Astrocyte (in vitro differentiated cells and primary cell): Measurements from ENCODE around the gene CFTR.

Source experiments
- CTCF ChIP-seq: IDR thresholded peaks from 2 replicates; pipeline ENCODE4 v1.5.1; 2011; ENCODE audit warnings: low read depth, mild to moderate bottlenecking, inconsistent platforms, low read length, moderate library complexity; ENCODE audit not compliant: insufficient read depth
- EZH2 ChIP-seq: IDR thresholded peaks from 2 replicates; pipeline ENCODE4 v1.6.1; 2012; ENCODE audit warnings: mild to moderate bottlenecking, low read length, inconsistent platforms; ENCODE audit not compliant: insufficient read depth

- TF ChIP-seq CTCF (no peak), EZH2 (no peak)
These were observed 143.8 kb downstream of the CFTR start for GRCh38 chr7:117623606-117624005.
